H9 (cell line): Measurements from ENCODE around the gene CBX3. TPM values are rescaled to one million over a fixed set of nuclear protein-coding genes. Genes with fewer than 3 reads are reported as not detected.

ENCODE experiments used
- DNase-seq: peaks from one replicate; pipeline ENCODE4 v3.0.0-alpha.2; 2017
- H2AFZ ChIP-seq: one replicate; pipeline ENCODE4 v1.6.1; 2013; ENCODE audit warnings: mild to moderate bottlenecking, low read length, control low read depth, moderate library complexity
- H2AK5ac ChIP-seq: 2 replicates; pipeline ENCODE4 v1.6.1; 2013; ENCODE audit warnings: low read length, control low read depth, mixed read lengths; ENCODE audit not compliant: insufficient read length
- H2BK120ac ChIP-seq: one replicate; pipeline ENCODE4 v1.6.1; 2013; ENCODE audit warnings: low read depth, mild to moderate bottlenecking, low read length, control low read depth, inconsistent platforms; ENCODE audit not compliant: poor library complexity, severe bottlenecking
- H2BK12ac ChIP-seq: 2 replicates; pipeline ENCODE4 v1.6.1; 2013; ENCODE audit warnings: low read length, control low read depth, mixed read lengths, low read depth; ENCODE audit not compliant: insufficient read length
- H2BK15ac ChIP-seq: 2 replicates; pipeline ENCODE4 v1.6.1; 2013; ENCODE audit warnings: low read depth, low read length, control low read depth
- H2BK20ac ChIP-seq: one replicate; pipeline ENCODE4 v1.6.1; 2013; ENCODE audit warnings: low read depth, mild to moderate bottlenecking, low read length, control low read depth, inconsistent platforms; ENCODE audit not compliant: poor library complexity, severe bottlenecking
- H2BK5ac ChIP-seq: 2 replicates; pipeline ENCODE4 v1.6.1; 2013; ENCODE audit warnings: low read length, control low read depth, mixed read lengths; ENCODE audit not compliant: insufficient read length
- H3K14ac ChIP-seq: 2 replicates; pipeline ENCODE4 v1.6.1; 2013; ENCODE audit warnings: low read length, control low read depth; ENCODE audit not compliant: insufficient read depth
- H3K18ac ChIP-seq: 2 replicates; pipeline ENCODE4 v1.6.1; 2013; ENCODE audit warnings: low read depth, mild to moderate bottlenecking, mixed read lengths, low read length, control low read depth; ENCODE audit not compliant: insufficient read length
- H3K23ac ChIP-seq: 2 replicates; pipeline ENCODE4 v1.6.1; 2013; ENCODE audit warnings: low read length, control low read depth, mixed read lengths, low read depth; ENCODE audit not compliant: insufficient read length
- H3K23me2 ChIP-seq: 2 replicates; pipeline ENCODE4 v1.6.1; 2013; ENCODE audit warnings: low read depth, mild to moderate bottlenecking, mixed read lengths, low read length, control low read depth; ENCODE audit not compliant: insufficient read length, poor library complexity, severe bottlenecking
- H3K27ac ChIP-seq: 2 replicates; pipeline ENCODE4 v1.5.1; 2013; ENCODE audit warnings: low read length, control low read depth, mixed read lengths, low read depth; ENCODE audit not compliant: insufficient read length
- H3K27me3 ChIP-seq: 2 replicates; pipeline ENCODE4 v1.6.1; 2013; ENCODE audit warnings: low read length, control low read depth, inconsistent platforms; ENCODE audit not compliant: insufficient read depth
- H3K4ac ChIP-seq: 2 replicates; pipeline ENCODE4 v1.6.1; 2013; ENCODE audit warnings: low read depth, mild to moderate bottlenecking, control low read depth, inconsistent platforms, low read length, moderate library complexity
- H3K4me1 ChIP-seq: 2 replicates; pipeline ENCODE4 v1.6.1; 2013; ENCODE audit warnings: low read length, control low read depth, inconsistent platforms; ENCODE audit not compliant: insufficient read depth
- H3K4me2 ChIP-seq: 2 replicates; pipeline ENCODE4 v1.6.1; 2013; ENCODE audit warnings: low read length, control low read depth, mixed read lengths; ENCODE audit not compliant: insufficient read length, insufficient read depth
- H3K56ac ChIP-seq: 2 replicates; pipeline ENCODE4 v1.6.1; 2013; ENCODE audit warnings: low read depth, mild to moderate bottlenecking, mixed read lengths, low read length, control low read depth; ENCODE audit not compliant: insufficient read length
- H3K79me1 ChIP-seq: 2 replicates; pipeline ENCODE4 v1.6.1; 2013; ENCODE audit warnings: low read depth, mild to moderate bottlenecking, moderate library complexity, low read length, control low read depth, inconsistent platforms; ENCODE audit not compliant: insufficient read depth, poor library complexity, severe bottlenecking
- H3K79me2 ChIP-seq: 2 replicates; pipeline ENCODE4 v1.6.1; 2013; ENCODE audit warnings: low read length, control low read depth, inconsistent platforms; ENCODE audit not compliant: insufficient read depth
- H3K9ac ChIP-seq: 2 replicates; pipeline ENCODE4 v1.6.1; 2013; ENCODE audit warnings: low read length, control low read depth, mixed read lengths; ENCODE audit not compliant: insufficient read length; ENCODE audit errors: extremely low read depth
- H3K9me3 ChIP-seq: one replicate; pipeline ENCODE4 v1.6.1; 2013; ENCODE audit warnings: low read depth, low read length, inconsistent platforms; ENCODE audit not compliant: control insufficient read depth
- H3T11ph ChIP-seq: one replicate; pipeline ENCODE4 v1.6.1; 2013; ENCODE audit warnings: mild to moderate bottlenecking, low read length, control low read depth, inconsistent platforms
- H4K20me1 ChIP-seq: one replicate; pipeline ENCODE4 v1.6.1; 2013; ENCODE audit not compliant: control insufficient read depth, insufficient read length, insufficient read depth
- H4K5ac ChIP-seq: 2 replicates; pipeline ENCODE4 v1.6.1; 2013; ENCODE audit warnings: low read depth, mild to moderate bottlenecking, mixed read lengths, low read length, control low read depth; ENCODE audit not compliant: insufficient read length
- H4K8ac ChIP-seq: replicated peaks from 2 replicates; pipeline ENCODE4 v1.6.1; 2013; ENCODE audit warnings: low read length, control low read depth, mixed read lengths, low read depth; ENCODE audit not compliant: insufficient read length
- H4K91ac ChIP-seq: 2 replicates; pipeline ENCODE4 v1.6.1; 2013; ENCODE audit warnings: low read depth, mild to moderate bottlenecking, moderate library complexity, mixed read lengths, low read length, control low read depth; ENCODE audit not compliant: insufficient read length
- H3K27ac Mint-ChIP-seq, 3 experiments: 2 replicates in 2 of 3; 3 replicates in 1 of 3; pipeline ENCODE4 v1.8.0; 2020 to 2021; ENCODE audit warnings: mixed read lengths in 3 of 3, mild to moderate bottlenecking in 1 of 3, moderate library complexity in 1 of 3
- H3K27me3 Mint-ChIP-seq: 2 replicates; pipeline ENCODE4 v1.8.0; 2021; ENCODE audit warnings: low read depth, mild to moderate bottlenecking, moderate library complexity, mixed read lengths
- H3K36me3 Mint-ChIP-seq, 3 experiments: 2 replicates in 2 of 3; 3 replicates in 1 of 3; pipeline ENCODE4 v1.8.0; 2020 to 2021; ENCODE audit warnings: low read depth in 3 of 3, mixed read lengths in 3 of 3; ENCODE audit not compliant: insufficient read depth in 1 of 3
- H3K4me1 Mint-ChIP-seq, 2 experiments: 2 replicates each; pipeline ENCODE4 v1.8.0; 2020; ENCODE audit warnings: mixed read lengths in 2 of 2
- H3K4me3 Mint-ChIP-seq, 2 experiments: 2 replicates in 1 of 2; 3 replicates in 1 of 2; pipeline ENCODE4 v1.8.0; 2020 to 2021; ENCODE audit warnings: mild to moderate bottlenecking in 2 of 2, mixed read lengths in 2 of 2, moderate library complexity in 1 of 2
- H3K9me3 Mint-ChIP-seq, 2 experiments: 2 replicates in 1 of 2; 3 replicates in 1 of 2; pipeline ENCODE4 v1.8.0; 2020; ENCODE audit warnings: mild to moderate bottlenecking in 2 of 2, mixed read lengths in 2 of 2, moderate library complexity in 1 of 2
- CTCF ChIP-seq: fragments of 200-600 bp; sonication (generic); conservative IDR thresholded peaks from 3 replicates; pipeline ENCODE4 v1.8.0; 2021; ENCODE audit warnings: antibody characterized with exemption, mild to moderate bottlenecking
- WGBS: extraction: QIAGEN DNeasy Blood & Tissue Kit; methylation state at CpG from one replicate; pipeline ENCODE4 v1.1.7; 2013; ENCODE audit warnings: missing lambda C conversion rate, low lambda C conversion rate, mixed read lengths; ENCODE audit not compliant: insufficient read length; ENCODE audit errors: extremely low coverage; 5-methylcytosine and 5-hydroxymethylcytosine counted together
- total RNA-seq: library from RNA; stranded (reverse); gene quantifications from 2 replicates; pipeline ENCODE4 v1.2.1, GENCODE V29; 2021

CBX3 gene
- total RNA-seq, 1 experiment from 2014 or later = 288 TPM

GRCh38 chr7:26185844-26186180, 15.7 kb upstream of the CBX3 start:
- H2BK12ac ChIP-seq = no peak overlapping the region
- H3K27ac Mint-ChIP-seq = peak overlapping the region in 2 of 3 experiments; percentile 17 to 93; a peak in 3 of 7 replicates
- peaks cover 17 to 18% of the 10 kb centered on the region in 2 experiments; a peak in 3 of 4 replicates for H3K4me1 Mint-ChIP-seq
- H3T11ph ChIP-seq = no peak overlapping the region
- H3K4ac ChIP-seq = no peak overlapping the region
- H3K27me3 Mint-ChIP-seq = no peaks in the 10 kb centered on the region; the same call in 1 of the 2 replicates
- H3K14ac ChIP-seq = no peak overlapping the region
- no peak overlapping the region for H2BK5ac ChIP-seq
- no peaks in the 10 kb centered on the region for H3K9me3 ChIP-seq
- no CpG with 5 or more reads among the region's 1 CpG for WGBS
- no peak overlapping the region for H2BK20ac ChIP-seq
- H3K23me2 ChIP-seq = no peaks in the 10 kb centered on the region
- H3K9me3 Mint-ChIP-seq = no peaks in the 10 kb centered on the region
- peaks cover 25 to 58% (median 28%) of the 10 kb centered on the region in 3 experiments for H3K36me3 Mint-ChIP-seq
- H4K91ac ChIP-seq = no peak overlapping the region
- no peak for TF ChIP-seq CTCF
- H4K20me1 ChIP-seq = no peaks in the 10 kb centered on the region
- no peak overlapping the region for H3K56ac ChIP-seq
- no peak overlapping the region for H2BK15ac ChIP-seq
- H3K23ac ChIP-seq = no peak overlapping the region
- no peak overlapping the region for H4K8ac ChIP-seq
- H2BK120ac ChIP-seq = no peak overlapping the region
- H3K18ac ChIP-seq = no peak overlapping the region
- no peaks in the 10 kb centered on the region for H3K27me3 ChIP-seq
- no peak overlapping the region for H4K5ac ChIP-seq
- no peaks in the 10 kb centered on the region for H3K4me1 ChIP-seq
- no peak overlapping the region for H3K4me3 Mint-ChIP-seq
- H3K27ac ChIP-seq = no peak overlapping the region
- H3K79me2 ChIP-seq = no peaks in the 10 kb centered on the region
- H2AK5ac ChIP-seq = no peak overlapping the region
- no peaks in the 10 kb centered on the region for H3K79me1 ChIP-seq
- DNase-seq = no peak
- no peak overlapping the region for H3K9ac ChIP-seq
- H3K4me2 ChIP-seq = no peak overlapping the region
- H2AFZ ChIP-seq = no peak overlapping the region
